ENCODE measurements around the gene FARS2. TPM values are rescaled to one million over a fixed set of nuclear protein-coding genes. Genes with fewer than 3 reads are reported as not detected.

Gene FARS2
- total and polyA plus RNA-seq, 2 donors (not counting 1 experiment from before 2014, with no cell fraction given): 33.0 to 35.5 TPM

DNA sequence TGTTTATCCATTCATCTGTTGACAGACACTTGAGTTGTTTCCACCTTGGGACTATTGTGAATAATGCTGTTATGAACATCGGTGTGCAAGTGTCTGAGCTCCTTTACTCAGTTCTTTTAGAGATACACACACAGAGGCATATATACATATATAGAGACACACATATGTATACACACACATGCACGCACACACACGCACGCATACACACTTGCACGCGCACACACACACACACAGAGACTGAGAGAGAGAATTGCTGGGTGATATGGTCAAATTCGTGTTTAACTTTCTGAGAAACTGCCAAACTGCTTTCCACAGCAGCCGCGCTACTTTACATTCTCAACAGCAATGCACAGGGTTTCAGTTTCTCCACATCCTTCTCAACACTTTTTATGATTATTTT lies 273.3 kb downstream of the FARS2 start:
- POLR2A ChIA-PET: interaction anchor here (0.7 kb wide), 1 partner anchor 1733 kb away, joined by 3 read pairs; no protein-coding TSS in a partner anchor
- Histone ChIP-seq H4K20me1 (ENCODE audit: control insufficient read depth, insufficient read depth, low read length, poor library complexity, severe bottlenecking) (no peaks in the 10 kb centered on the region), H3K4me3 (ENCODE audit: control extremely low read depth in 1 of 5, extremely low read depth in 1 of 5, insufficient read depth in 1 of 5, low read depth in 2 of 5, low read length in 4 of 5) (no peak overlapping the region), H3K27ac (ENCODE audit: low read length in 2 of 2) (no peak overlapping the region), H3K27me3 (replicated peaks in 1 of 4; ENCODE audit: control extremely low read depth in 1 of 4, control insufficient read depth in 3 of 4, insufficient read depth in 4 of 4, low read length in 3 of 4) (no peaks in the 10 kb centered on the region), H3K36me3 (replicated peaks in 1 of 2; ENCODE audit: control extremely low read depth in 1 of 2, control insufficient read depth in 1 of 2, extremely low read depth in 1 of 2, insufficient read depth in 2 of 2, low read length in 1 of 2) (no peaks in the 10 kb centered on the region), H3K4me2 (replicated peaks; ENCODE audit: low read depth, low read length, poor library complexity, severe bottlenecking) (no peak overlapping the region), H3K9me3 (ENCODE audit: control extremely low read depth in 1 of 3, control insufficient read depth in 2 of 3, insufficient read depth in 1 of 3, low read length in 2 of 3) (peaks cover 0 to 2% (median 0%) of the 10 kb centered on the region in 3 donors), H2AFZ (ENCODE audit: insufficient read depth, low read depth, low read length, poor library complexity, severe bottlenecking) (no peak overlapping the region), H3K9ac (ENCODE audit: low read length) (no peak overlapping the region), H3K4me1 (ENCODE audit: control insufficient read depth in 2 of 2, insufficient read depth in 2 of 2, low read length in 2 of 2) (no peaks in the 10 kb centered on the region), H3K79me2 (ENCODE audit: control insufficient read depth, insufficient read depth, low read length) (no peaks in the 10 kb centered on the region)
- TF ChIP-seq EZH2 (IDR thresholded peaks at IDR 0.05; ENCODE audit: borderline replicate concordance, insufficient read depth, low read depth, low read length, poor library complexity, severe bottlenecking): no peak
- TF ChIP-seq, protein P1, sequence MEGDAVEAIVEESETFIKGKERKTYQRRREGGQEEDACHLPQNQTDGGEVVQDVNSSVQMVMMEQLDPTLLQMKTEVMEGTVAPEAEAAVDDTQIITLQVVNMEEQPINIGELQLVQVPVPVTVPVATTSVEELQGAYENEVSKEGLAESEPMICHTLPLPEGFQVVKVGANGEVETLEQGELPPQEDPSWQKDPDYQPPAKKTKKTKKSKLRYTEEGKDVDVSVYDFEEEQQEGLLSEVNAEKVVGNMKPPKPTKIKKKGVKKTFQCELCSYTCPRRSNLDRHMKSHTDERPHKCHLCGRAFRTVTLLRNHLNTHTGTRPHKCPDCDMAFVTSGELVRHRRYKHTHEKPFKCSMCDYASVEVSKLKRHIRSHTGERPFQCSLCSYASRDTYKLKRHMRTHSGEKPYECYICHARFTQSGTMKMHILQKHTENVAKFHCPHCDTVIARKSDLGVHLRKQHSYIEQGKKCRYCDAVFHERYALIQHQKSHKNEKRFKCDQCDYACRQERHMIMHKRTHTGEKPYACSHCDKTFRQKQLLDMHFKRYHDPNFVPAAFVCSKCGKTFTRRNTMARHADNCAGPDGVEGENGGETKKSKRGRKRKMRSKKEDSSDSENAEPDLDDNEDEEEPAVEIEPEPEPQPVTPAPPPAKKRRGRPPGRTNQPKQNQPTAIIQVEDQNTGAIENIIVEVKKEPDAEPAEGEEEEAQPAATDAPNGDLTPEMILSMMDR (IDR thresholded peaks at IDR 0.05): no peak
- DNase-seq: no peak
- no CpG with 5 or more reads among the region's 9 CpGs for WGBS (ENCODE audit: insufficient coverage)
- peaks cover 2% of the 10 kb centered on the region for H3K4me1 Mint-ChIP-seq
- intact Hi-C loops (cut with micrococcal nuclease): no loop called here
- no peak for ATAC-seq (ENCODE audit: low read depth)
- no peak overlapping the region for H3K4me3 Mint-ChIP-seq
- H3K27ac Mint-ChIP-seq: no peak overlapping the region
- no peaks in the 10 kb centered on the region for H3K27me3 Mint-ChIP-seq
- no peaks in the 10 kb centered on the region for H3K9me3 Mint-ChIP-seq (ENCODE audit: insufficient read depth)
- CTCF ChIA-PET: interaction anchor here (0.8 kb wide), 2 partner anchors 23 to 64 kb away, joined by 3 read pairs; no protein-coding TSS in a partner anchor

DNA sequence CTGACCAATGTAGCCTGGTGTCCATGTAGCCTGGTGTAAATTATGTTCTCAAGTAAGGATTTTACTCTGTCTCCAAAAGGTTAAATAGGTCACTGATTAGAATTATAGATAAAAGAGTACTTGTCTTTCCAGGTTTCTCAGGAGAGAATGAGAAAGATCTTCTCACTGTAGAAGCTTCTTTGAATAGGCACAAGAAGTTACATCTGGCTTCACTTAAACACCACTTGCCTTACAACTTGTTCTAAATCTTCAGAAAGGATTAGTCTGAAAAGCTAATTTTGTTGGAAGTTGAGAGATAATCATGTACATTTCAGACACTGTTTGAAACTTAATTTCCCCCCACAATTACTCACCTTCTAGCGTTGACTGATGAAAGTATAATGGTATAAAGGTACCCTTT lies 275.3 kb downstream of the FARS2 start:
- H4K20me1 ChIP-seq (ENCODE audit: control insufficient read depth, insufficient read depth, low read length, poor library complexity, severe bottlenecking): no peaks in the 10 kb centered on the region
- peaks cover 0 to 2% (median 0%) of the 10 kb centered on the region in 3 donors for H3K9me3 ChIP-seq (ENCODE audit: control extremely low read depth in 1 of 3, control insufficient read depth in 2 of 3, insufficient read depth in 1 of 3, low read length in 2 of 3)
- H3K4me3 ChIP-seq (ENCODE audit: control extremely low read depth in 1 of 5, extremely low read depth in 1 of 5, insufficient read depth in 1 of 5, low read depth in 2 of 5, low read length in 4 of 5): no peak overlapping the region
- no peak overlapping the region for H2AFZ ChIP-seq (ENCODE audit: insufficient read depth, low read depth, low read length, poor library complexity, severe bottlenecking)
- Mint-ChIP-seq H3K27me3 (no peaks in the 10 kb centered on the region), H3K4me1 (peaks cover 2% of the 10 kb centered on the region), H3K4me3 (no peak overlapping the region), H3K9me3 (ENCODE audit: insufficient read depth) (no peaks in the 10 kb centered on the region), H3K27ac (no peak overlapping the region)
- no peak overlapping the region for H3K9ac ChIP-seq (ENCODE audit: low read length)
- CTCF ChIA-PET: no interaction called here
- TF ChIP-seq EZH2 (IDR thresholded peaks at IDR 0.05; ENCODE audit: borderline replicate concordance, insufficient read depth, low read depth, low read length, poor library complexity, severe bottlenecking): no peak
- TF ChIP-seq, protein P1 (IDR thresholded peaks at IDR 0.05): no peak
- POLR2A ChIA-PET: no interaction called here
- no peaks in the 10 kb centered on the region for H3K27me3 ChIP-seq (replicated peaks in 1 of 4; ENCODE audit: control extremely low read depth in 1 of 4, control insufficient read depth in 3 of 4, insufficient read depth in 4 of 4, low read length in 3 of 4)
- H3K4me1 ChIP-seq (ENCODE audit: control insufficient read depth in 2 of 2, insufficient read depth in 2 of 2, low read length in 2 of 2): no peaks in the 10 kb centered on the region
- H3K36me3 ChIP-seq (replicated peaks in 1 of 2; ENCODE audit: control extremely low read depth in 1 of 2, control insufficient read depth in 1 of 2, extremely low read depth in 1 of 2, insufficient read depth in 2 of 2, low read length in 1 of 2): no peaks in the 10 kb centered on the region
- no peak overlapping the region for H3K4me2 ChIP-seq (replicated peaks; ENCODE audit: low read depth, low read length, poor library complexity, severe bottlenecking)
- H3K27ac ChIP-seq (ENCODE audit: low read length in 2 of 2): no peak overlapping the region
- ATAC-seq (ENCODE audit: low read depth): no peak
- no peaks in the 10 kb centered on the region for H3K79me2 ChIP-seq (ENCODE audit: control insufficient read depth, insufficient read depth, low read length)
- DNase-seq: no peak
- intact Hi-C loops (cut with micrococcal nuclease): no loop called here
- no CpG with 5 or more reads among the region's 1 CpG for WGBS (ENCODE audit: insufficient coverage)
